Measurements from ENCODE around the gene KCNJ16.

GRCh38 chr17:70181376-70181775 lies 106.4 kb downstream of the KCNJ16 start:
- TF ChIP-seq CTCF (conservative IDR thresholded peaks at IDR 0.05 in 1 of 2, IDR thresholded peaks at IDR 0.05 in 1 of 2; ENCODE audit: low read depth in 1 of 2, low read length in 2 of 2) (no peak), EZH2 (IDR thresholded peaks at IDR 0.05; ENCODE audit: low read length, missing control alignments) (no peak)
